Aorta (tissue), 5 donors: ENCODE results near the gene TEX54. TPM values are rescaled to one million over a fixed set of nuclear protein-coding genes. Genes with fewer than 3 reads are reported as not detected.
"Not testable (repeated sequence)": the region's sequence is repeated elsewhere in the genome, so short reads cannot be mapped to it uniquely, and the experiment has no call there.

Experiments used
- ATAC-seq: fragments of 200-7000 bp; cut with Tn5 transposase; one replicate; pipeline ENCODE4 v1.9.1; 2022; ENCODE audit warnings: moderate library complexity; ENCODE audit not compliant: low FRiP score
- DNase-seq, 2 donors: peaks; one replicate each; pipeline ENCODE4 v3.0.0-alpha.2; 2020
- H3K27ac ChIP-seq, 2 donors: one replicate each; pipeline ENCODE4 v1.5.1; 2013; ENCODE audit warnings: low read length in 2 of 2, mild to moderate bottlenecking in 2 of 2, moderate library complexity in 2 of 2, control low read depth in 1 of 2, inconsistent platforms in 1 of 2, low read depth in 1 of 2
- H3K27me3 ChIP-seq, 2 donors: one replicate each; pipeline ENCODE4 v1.6.1; 2013; ENCODE audit warnings: control low read depth in 1 of 2, low read length in 1 of 2, mild to moderate bottlenecking in 1 of 2, moderate library complexity in 1 of 2; ENCODE audit not compliant: insufficient read depth in 2 of 2, control insufficient read depth in 1 of 2
- H3K36me3 ChIP-seq, 2 donors: one replicate each; pipeline ENCODE4 v1.6.1; 2013; ENCODE audit warnings: control low read depth in 1 of 2, low read length in 1 of 2, mild to moderate bottlenecking in 1 of 2; ENCODE audit not compliant: insufficient read depth in 2 of 2, control insufficient read depth in 1 of 2
- H3K4me1 ChIP-seq, 2 donors: one replicate each; pipeline ENCODE4 v1.6.1; 2013; ENCODE audit warnings: low read length in 2 of 2, control low read depth in 1 of 2, mild to moderate bottlenecking in 1 of 2, moderate library complexity in 1 of 2; ENCODE audit not compliant: insufficient read depth in 2 of 2, control insufficient read depth in 1 of 2
- H3K4me3 ChIP-seq, 2 donors: one replicate each; pipeline ENCODE4 v1.5.1; 2013; ENCODE audit warnings: low read length in 2 of 2, control low read depth in 1 of 2, mild to moderate bottlenecking in 1 of 2
- H3K9me3 ChIP-seq: one replicate; pipeline ENCODE4 v1.6.1; 2013; ENCODE audit warnings: mild to moderate bottlenecking, low read length; ENCODE audit not compliant: control insufficient read depth
- WGBS, 2 donors: extraction: QIAGEN DNeasy Blood & Tissue Kit; methylation state at CpG; one replicate each; pipeline ENCODE4 v1.1.7; 2013; 5-methylcytosine and 5-hydroxymethylcytosine counted together
- intact Hi-C, 2 donors: fragments of 100-400 bp; cut with DNase I; formaldehyde crosslinking; loops; one replicate each; pipeline versions ENCODE4 v1.14.2 to v1.15.0; 2022
- polyA plus RNA-seq, 2 donors: library from polyadenylated mRNA; stranded (reverse); fragments of 200-250 nt; gene quantifications; one replicate each; pipeline ENCODE4 v1.2.3, GENCODE V29; 2013
- total RNA-seq, 2 donors: library from RNA; stranded (reverse); fragmentation: NEBNext Ultra II Directional; extraction: Animal tissue kit (Norgen Biotek cat#: 25700); gene quantifications; one replicate each; pipeline ENCODE4 v1.2.1, GENCODE V29; 2021
- donor health status: healthy with polysubstance abuse.
- donor health status: Bipolar disorder and iron deficiency.
- donor health status: DM: no; HTN: no; CAD: no.
- donor health status: DM: no; HTN: no; CAD: no.
- donor health status: DM: yes; HTN: yes; CAD: no.

TEX54 gene
- total and polyA plus RNA-seq, 4 donors = 5.5 TPM; not detected in 3

DNA sequence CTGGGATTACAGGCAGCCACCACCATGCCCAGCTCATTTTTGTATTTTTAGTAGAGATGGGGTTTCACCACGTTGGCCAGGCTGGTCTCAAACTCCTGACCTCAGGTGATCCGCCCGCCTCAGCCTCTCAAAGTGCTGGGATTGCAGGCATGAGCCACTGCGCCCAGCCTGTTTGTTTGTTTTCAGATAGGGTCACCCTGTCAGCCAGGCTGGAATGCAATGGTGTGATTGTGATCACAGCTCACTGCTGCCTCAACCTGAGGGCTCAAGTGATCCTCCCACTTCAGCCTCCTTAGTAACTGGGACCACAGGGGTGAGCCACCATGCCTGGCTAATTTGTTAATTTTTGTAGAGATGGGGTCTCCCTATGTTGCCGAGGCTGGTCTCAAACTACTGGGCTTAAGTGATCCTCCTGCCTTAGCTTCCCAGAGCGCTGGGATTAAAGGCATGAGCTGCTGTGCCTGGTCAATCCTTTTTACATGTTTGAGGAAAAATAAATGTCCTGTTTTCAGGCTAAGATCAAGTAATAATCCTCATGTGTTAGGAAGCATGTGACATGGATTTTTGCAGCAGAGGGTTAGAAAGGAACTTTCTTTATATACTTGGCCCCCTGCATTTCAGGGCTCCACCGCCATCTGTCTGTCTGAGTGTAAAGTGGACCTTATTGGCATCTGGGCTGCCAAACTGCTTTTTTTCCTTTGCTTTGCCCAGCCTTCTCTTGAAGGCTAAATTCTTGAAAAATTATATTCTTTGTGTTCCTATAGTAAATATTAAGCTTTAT is 43.2 kb upstream of the TEX54 start:
- H3K36me3 ChIP-seq = no peaks in the 10 kb centered on the region
- H3K27ac ChIP-seq = no peak overlapping the region
- H3K4me3 ChIP-seq = no peak overlapping the region
- H3K4me1 ChIP-seq = peaks cover 0 to 3% of the 10 kb centered on the region in 2 donors
- DNase-seq (no peak), ATAC-seq (no peak)
- H3K9me3 ChIP-seq = no peaks in the 10 kb centered on the region
- intact Hi-C loops = no loop called here
- 81 to 82% methylated on average over 7 of the region's 7 CpGs for WGBS, 2 donors
- H3K27me3 ChIP-seq = no peaks in the 10 kb centered on the region

DNA sequence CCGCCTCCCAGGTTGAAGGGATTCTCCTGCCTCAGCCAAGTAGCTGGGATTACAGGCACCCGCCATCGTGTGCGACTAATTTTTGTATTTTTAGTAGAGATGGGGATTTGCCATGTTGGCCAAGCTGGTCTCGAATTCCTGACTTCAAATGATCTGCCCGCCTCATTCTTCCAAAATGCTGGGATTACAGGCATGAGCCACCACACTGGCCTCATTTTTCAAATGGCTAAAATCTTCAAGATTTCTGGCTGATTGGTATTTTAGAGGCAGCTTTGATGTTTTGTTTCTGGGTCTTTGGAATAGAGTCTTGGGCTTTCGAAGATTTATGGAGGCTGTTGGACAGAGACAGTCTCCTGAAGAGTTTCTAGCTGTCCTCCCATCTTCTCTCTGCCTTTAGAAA is 42.2 kb upstream of the TEX54 start:
- no peak overlapping the region for H3K4me3 ChIP-seq
- DNase-seq (no peak), ATAC-seq (no peak)
- H3K27ac ChIP-seq = no peak overlapping the region
- WGBS, 2 donors = 91 to 94% methylated on average over 7 of the region's 7 CpGs
- peaks cover 0 to 3% of the 10 kb centered on the region in 2 donors for H3K4me1 ChIP-seq
- no peaks in the 10 kb centered on the region for H3K36me3 ChIP-seq
- H3K9me3 ChIP-seq = no peaks in the 10 kb centered on the region
- intact Hi-C loops = no loop called here
- no peaks in the 10 kb centered on the region for H3K27me3 ChIP-seq

DNA sequence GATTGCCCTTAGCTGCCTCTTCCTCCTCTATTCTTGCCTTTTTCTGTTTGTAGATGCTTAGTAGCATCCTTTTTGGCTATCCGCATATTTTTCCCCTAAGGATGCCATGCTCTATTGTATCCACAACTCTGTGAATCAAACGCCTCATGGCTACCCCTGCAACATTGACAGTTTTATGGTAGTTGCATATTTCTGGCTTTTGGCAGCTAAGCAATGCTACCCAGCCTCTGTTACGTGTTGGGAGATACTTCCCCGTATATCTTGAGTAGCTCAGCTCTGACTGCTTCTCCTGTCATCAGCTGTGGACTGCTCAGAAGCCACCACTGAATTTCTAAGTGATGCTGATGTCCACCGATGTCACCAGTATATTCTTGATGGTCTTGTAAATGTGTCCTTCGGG is 33.0 kb upstream of the TEX54 start:
- H3K36me3 ChIP-seq = no peaks in the 10 kb centered on the region
- no peak for ATAC-seq
- WGBS, 2 donors = 77 to 80% methylated on average over 6 of the region's 6 CpGs
- DNase-seq = no peak
- H3K4me3 ChIP-seq = no peak overlapping the region
- no peaks in the 10 kb centered on the region for H3K9me3 ChIP-seq
- no peaks in the 10 kb centered on the region for H3K27me3 ChIP-seq
- H3K4me1 ChIP-seq = no peaks in the 10 kb centered on the region
- H3K27ac ChIP-seq = no peak overlapping the region
- intact Hi-C loops = loop anchor here in 1 of 2 donors (10.0 kb wide), 1 partner anchor 471 kb away; no protein-coding TSS in a partner anchor

DNA sequence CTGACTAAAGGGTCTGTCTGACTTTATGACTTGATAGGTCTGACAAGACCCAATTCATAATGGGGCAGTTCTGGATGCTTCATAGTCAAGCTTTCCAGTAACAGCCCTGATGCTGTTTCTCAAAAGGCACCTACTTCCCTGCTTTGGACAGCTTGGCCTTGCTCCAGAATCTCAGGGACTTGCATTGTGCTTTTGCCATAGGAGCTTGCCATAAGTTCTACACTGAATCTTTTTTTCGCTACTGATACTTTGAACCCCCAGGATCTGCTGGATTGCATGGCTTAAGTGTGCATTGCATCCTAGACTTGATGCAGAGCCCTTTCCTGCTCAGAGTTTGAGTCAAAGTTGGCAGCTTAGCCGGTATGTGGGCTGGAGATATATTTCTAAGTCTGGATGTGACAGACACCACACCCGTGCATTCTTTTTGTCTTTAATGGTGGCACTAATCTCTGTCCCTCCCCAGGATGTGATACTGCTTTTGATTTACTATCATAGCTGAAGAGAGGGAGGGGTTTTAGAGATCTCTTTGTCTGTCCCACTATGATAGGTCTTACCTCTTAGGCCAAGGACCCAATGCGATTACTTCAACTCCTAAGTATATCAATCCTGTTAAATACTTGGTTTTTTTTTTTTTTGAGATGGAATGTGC is 31.2 kb upstream of the TEX54 start:
- intact Hi-C loops = loop anchor here (5.0 to 10.0 kb wide), 2 partner anchors 469 to 482 kb away; no protein-coding TSS in a partner anchor
- WGBS, 2 donors = 42 to 50% methylated on average over 4 of the region's 4 CpGs
- H3K9me3 ChIP-seq = no peaks in the 10 kb centered on the region
- H3K4me1 ChIP-seq = no peaks in the 10 kb centered on the region
- DNase-seq = no peak
- no peaks in the 10 kb centered on the region for H3K36me3 ChIP-seq
- ATAC-seq = no peak
- no peak overlapping the region for H3K27ac ChIP-seq
- no peaks in the 10 kb centered on the region for H3K27me3 ChIP-seq
- no peak overlapping the region for H3K4me3 ChIP-seq

DNA sequence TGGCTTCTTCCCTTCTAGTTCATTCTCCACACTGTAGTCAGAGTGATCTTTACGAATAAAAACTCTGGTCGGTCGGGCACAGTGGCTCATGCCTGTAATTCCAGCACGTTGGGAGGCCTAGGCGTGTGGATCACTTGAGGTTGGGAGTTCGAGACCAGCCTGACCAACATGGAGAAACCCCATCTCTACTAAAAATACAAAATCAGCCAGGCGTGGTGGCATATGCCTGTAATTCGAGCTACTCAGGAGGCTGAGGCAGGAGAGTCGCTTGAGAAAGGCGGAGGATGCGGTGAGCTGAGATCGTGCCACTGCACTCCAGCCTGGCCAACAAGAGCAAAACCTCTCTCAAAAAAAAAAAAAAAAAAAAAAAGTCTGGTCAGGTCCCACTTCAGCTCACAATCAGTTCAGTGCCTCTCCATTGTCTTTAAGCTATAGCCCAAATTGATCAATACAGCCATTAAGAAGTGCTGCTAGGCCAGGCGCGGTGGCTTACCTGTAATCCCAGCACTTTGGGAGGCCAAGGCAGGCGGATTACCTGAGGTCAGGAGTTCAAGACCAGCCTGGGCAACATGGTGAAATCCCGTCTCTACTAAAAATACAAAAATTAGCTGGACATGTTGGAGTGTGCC is 29.0 kb upstream of the TEX54 start:
- not testable (repeated sequence) for ATAC-seq, DNase-seq, H3K36me3 ChIP-seq, H3K4me3 ChIP-seq, H3K27me3 ChIP-seq, H3K27ac ChIP-seq, H3K9me3 ChIP-seq, H3K4me1 ChIP-seq
- 86 to 89% methylated on average over 16 of the region's 16 CpGs for WGBS, 2 donors
- intact Hi-C loops = loop anchor here (1.0 to 10.0 kb wide), 3 partner anchors 75 to 479 kb away; no protein-coding TSS in a partner anchor

DNA sequence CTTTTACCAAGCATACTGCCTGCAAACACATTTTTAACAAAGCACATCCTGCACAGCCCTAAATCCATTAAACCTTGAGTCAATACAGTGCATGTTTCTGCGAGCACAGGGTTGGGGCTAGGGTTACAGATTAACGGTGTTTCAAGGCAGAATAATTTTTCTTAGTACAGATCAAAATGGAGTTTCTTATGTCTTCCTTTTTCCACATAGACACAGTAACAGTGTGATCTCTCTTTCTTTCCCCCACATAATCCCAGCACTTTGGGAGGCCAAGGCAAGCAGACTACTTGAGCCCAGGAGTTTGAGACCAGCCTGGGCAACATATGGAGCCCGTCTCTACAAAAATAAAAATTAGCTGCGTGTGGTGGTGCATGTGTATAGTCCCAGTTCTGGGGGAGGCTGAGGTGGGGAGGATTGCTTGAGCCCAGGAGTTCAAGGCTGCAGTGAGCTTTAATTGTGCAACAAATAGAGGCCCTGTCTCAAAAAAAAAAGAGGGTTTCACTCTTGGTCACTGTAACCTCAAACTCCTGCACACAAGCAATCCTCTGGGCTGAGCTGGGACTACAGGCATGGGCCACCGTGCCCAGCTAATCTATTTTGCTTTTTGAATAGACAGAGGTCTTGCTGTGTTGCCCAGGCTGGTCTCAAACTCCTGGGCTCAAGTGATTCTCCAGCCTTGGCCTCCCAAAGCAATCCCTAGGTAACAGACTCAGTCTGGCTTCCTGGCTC is 28.4 kb upstream of the TEX54 start:
- intact Hi-C loops = loop anchor here (5.0 to 10.0 kb wide), 2 partner anchors 466 to 479 kb away; no protein-coding TSS in a partner anchor
- DNase-seq = no peak
- no peaks in the 10 kb centered on the region for H3K9me3 ChIP-seq

DNA sequence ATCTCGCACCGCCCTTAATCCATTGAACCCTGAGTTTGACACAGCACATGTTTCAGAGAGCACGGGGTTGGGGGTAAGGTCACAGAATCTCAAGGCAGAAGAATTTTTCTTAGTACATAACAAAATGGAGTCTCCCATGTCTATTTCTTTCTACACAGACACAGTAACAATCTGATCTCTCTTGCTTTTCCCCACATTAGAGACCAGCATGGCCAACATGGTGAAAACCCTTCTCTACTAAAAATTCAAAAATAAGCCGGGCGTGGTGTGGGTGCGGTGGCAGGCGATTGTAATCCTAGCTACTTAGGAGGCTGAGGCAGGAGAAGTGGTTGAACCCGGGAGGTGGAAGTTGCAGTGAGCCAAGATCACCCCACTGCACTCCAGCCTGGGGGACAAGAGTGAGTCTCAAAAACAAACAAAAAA is 26.7 kb upstream of the TEX54 start:
- H3K9me3 ChIP-seq, H3K4me3 ChIP-seq, H3K27ac ChIP-seq, H3K27me3 ChIP-seq, intact Hi-C loops, ATAC-seq, H3K36me3 ChIP-seq, H3K4me1 ChIP-seq, DNase-seq: not testable (repeated sequence)
- 92 to 93% methylated on average over 8 of the region's 8 CpGs for WGBS, 2 donors

More for the DNA sequence above, 28.4 kb upstream of the TEX54 start:
- Histone ChIP-seq H3K27ac (no peak overlapping the region), H3K4me3 (no peak overlapping the region), H3K36me3 (no peaks in the 10 kb centered on the region), H3K27me3 (no peaks in the 10 kb centered on the region), H3K4me1 (no peaks in the 10 kb centered on the region)
- ATAC-seq = no peak
- WGBS, 2 donors = 59 to 62% methylated on average over 5 of the region's 5 CpGs

DNA sequence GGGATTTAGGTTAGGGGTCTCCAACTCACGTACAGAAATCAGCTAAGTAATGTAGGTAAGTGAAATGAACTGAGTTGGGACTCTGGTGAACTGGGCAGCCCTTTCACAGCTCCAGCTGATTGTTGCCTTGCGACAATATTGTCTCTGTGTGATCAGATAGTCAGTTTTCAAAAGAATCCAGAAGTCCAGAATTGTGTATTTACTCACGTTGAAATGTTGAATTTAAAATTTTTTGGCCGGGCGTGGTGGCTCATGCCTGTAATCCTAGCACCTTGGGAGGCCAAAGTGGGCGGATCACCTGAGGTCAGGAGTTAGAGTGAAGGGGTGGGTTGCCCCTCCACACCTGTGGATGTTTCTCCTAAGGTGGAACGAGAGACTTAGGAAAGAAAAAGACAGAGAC is 25.6 kb upstream of the TEX54 start:
- no peaks in the 10 kb centered on the region for H3K4me1 ChIP-seq
- no peaks in the 10 kb centered on the region for H3K27me3 ChIP-seq
- no peak for ATAC-seq
- WGBS, 2 donors = 83 to 84% methylated on average over 7 of the region's 7 CpGs
- DNase-seq = no peak
- no peaks in the 10 kb centered on the region for H3K9me3 ChIP-seq
- H3K27ac ChIP-seq = no peak overlapping the region
- peaks cover 0 to 2% of the 10 kb centered on the region in 2 donors for H3K36me3 ChIP-seq
- intact Hi-C loops = no loop called here
- no peak overlapping the region for H3K4me3 ChIP-seq
